Activated CD4-positive, alpha-beta T cell treated with anti-CD3 and anti-CD28 coated beads for 36 hours (primary cell): ENCODE data around the gene KIAA1614. TPM values are rescaled to one million over a fixed set of nuclear protein-coding genes. Genes with fewer than 3 reads are reported as not detected.

Experiments used
- ATAC-seq: fragments of 200-7000 bp; cut with Tn5 transposase; one replicate; pipeline ENCODE4 v1.10.0; 2021; ENCODE audit warnings: mild to moderate bottlenecking, moderate library complexity
- CTCF ChIA-PET: fragments of 350-600 bp; sonication (Branson Sonifier 250); formaldehyde crosslinking; loops from one replicate; lab custom pipeline; 2021; ENCODE audit warnings: antibody characterized with exemption; lab: Charles Lee
- POLR2A ChIA-PET: fragments of 350-600 bp; sonication (Branson Sonifier 250); formaldehyde crosslinking; loops from one replicate; lab custom pipeline; 2021; ENCODE audit warnings: antibody characterized with exemption, inconsistent platforms; lab: Charles Lee
- DNase-seq: peaks from one replicate; pipeline ENCODE4 v3.0.0-alpha.2; 2020
- H3K27ac Mint-ChIP-seq: one replicate; pipeline ENCODE4 v1.8.0; 2021; ENCODE audit warnings: mixed read lengths
- H3K27me3 Mint-ChIP-seq: one replicate; pipeline ENCODE4 v1.8.0; 2021; ENCODE audit warnings: mixed read lengths
- H3K36me3 Mint-ChIP-seq: one replicate; pipeline ENCODE4 v1.8.0; 2021; ENCODE audit warnings: low read depth, mixed read lengths
- H3K4me1 Mint-ChIP-seq: one replicate; pipeline ENCODE4 v1.8.0; 2021; ENCODE audit warnings: mixed read lengths
- H3K4me3 Mint-ChIP-seq: one replicate; pipeline ENCODE4 v1.8.0; 2021; ENCODE audit warnings: mild to moderate bottlenecking, moderate library complexity, mixed read lengths
- H3K9me3 Mint-ChIP-seq: one replicate; pipeline ENCODE4 v1.8.0; 2021; ENCODE audit warnings: low read depth, mixed read lengths
- intact Hi-C, 2 experiments: fragments of 100-400 bp; cut with DNase I in 1 of 2; cut with micrococcal nuclease in 1 of 2; formaldehyde crosslinking; loops; one replicate each; pipeline versions ENCODE4 v1.14.2 to v1.15.1; 2022 to 2024; cut with DNase I, micrococcal nuclease
- total RNA-seq, 2 experiments: library from RNA; stranded (reverse); gene quantifications; one replicate each; pipeline ENCODE4 v1.2.3, GENCODE V29; 2021

KIAA1614 gene
- total RNA-seq, 2 experiments from 2014 or later = 0.09 TPM; not detected in 1

- no peak for ATAC-seq
- Mint-ChIP-seq H3K9me3 (no peaks in the 10 kb centered on the region), H3K36me3 (no peaks in the 10 kb centered on the region), H3K27ac (no peak overlapping the region), H3K4me1 (no peaks in the 10 kb centered on the region), H3K27me3 (peaks cover 8% of the 10 kb centered on the region), H3K4me3 (no peak overlapping the region)
- intact Hi-C loops = no loop called here
- no peak for DNase-seq
- POLR2A ChIA-PET = no interaction called here
- CTCF ChIA-PET = no interaction called here
Observed at GRCh38 chr1:180919183-180919700, 6.5 kb downstream of the KIAA1614 start.

DNA sequence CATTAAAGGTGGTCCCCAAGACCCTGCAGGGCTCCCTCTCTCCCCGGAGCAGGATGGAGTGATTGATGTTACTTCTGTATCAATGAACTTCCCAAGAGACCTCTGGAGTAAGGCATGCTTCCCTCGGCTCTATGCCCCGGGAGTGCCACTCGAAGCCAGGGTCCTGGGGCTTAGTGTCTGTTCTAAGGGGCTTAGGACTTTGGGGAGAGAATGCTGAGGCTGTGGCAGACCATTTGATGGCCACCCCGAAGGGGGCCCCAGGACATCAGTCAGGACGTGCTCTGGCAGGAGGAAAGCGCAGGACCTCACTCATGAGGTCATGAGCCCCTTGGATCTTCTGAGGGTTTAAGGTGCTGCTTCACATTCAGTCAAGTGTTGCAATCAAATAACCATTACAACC, 7.5 kb downstream of the KIAA1614 start:
- Mint-ChIP-seq H3K36me3 (no peaks in the 10 kb centered on the region), H3K4me3 (no peak overlapping the region), H3K27ac (no peak overlapping the region), H3K27me3 (peaks cover 5% of the 10 kb centered on the region), H3K9me3 (no peaks in the 10 kb centered on the region), H3K4me1 (no peaks in the 10 kb centered on the region)
- DNase-seq = no peak
- intact Hi-C loops = no loop called here
- CTCF ChIA-PET = interaction anchor here (0.9 kb wide), 1 partner anchor 26 kb away, joined by 3 read pairs; no protein-coding TSS in a partner anchor
- POLR2A ChIA-PET = no interaction called here
- no peak for ATAC-seq

DNA sequence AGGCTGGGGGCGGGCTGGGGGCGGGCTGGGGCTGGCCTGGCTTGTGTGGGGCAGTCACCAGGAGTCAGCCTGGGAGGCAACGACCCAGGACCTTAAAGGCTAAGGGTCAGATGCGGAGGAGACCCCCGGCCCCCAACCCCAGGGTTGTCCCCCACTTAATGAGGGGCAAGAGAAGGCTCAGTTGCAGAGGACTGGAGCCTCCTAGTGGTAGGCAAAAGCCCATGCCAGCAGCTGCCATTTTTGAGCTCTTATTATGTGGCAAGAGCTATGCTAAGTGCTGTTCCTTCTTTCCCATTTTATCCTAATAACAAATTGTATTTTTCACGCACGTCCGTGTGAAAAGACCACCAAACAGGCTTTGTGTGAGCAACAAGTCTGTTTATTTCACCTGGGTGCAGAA, 8.0 kb downstream of the KIAA1614 start:
- H3K4me3 Mint-ChIP-seq = no peak overlapping the region
- ATAC-seq = no peak
- no peaks in the 10 kb centered on the region for H3K27me3 Mint-ChIP-seq
- no peaks in the 10 kb centered on the region for H3K9me3 Mint-ChIP-seq
- intact Hi-C loops = no loop called here
- no peaks in the 10 kb centered on the region for H3K36me3 Mint-ChIP-seq
- POLR2A ChIA-PET = no interaction called here
- CTCF ChIA-PET = interaction anchor here (0.9 kb wide), 1 partner anchor 27 kb away, joined by 3 read pairs; no protein-coding TSS in a partner anchor
- DNase-seq = no peak
- no peaks in the 10 kb centered on the region for H3K4me1 Mint-ChIP-seq
- no peak overlapping the region for H3K27ac Mint-ChIP-seq

DNA sequence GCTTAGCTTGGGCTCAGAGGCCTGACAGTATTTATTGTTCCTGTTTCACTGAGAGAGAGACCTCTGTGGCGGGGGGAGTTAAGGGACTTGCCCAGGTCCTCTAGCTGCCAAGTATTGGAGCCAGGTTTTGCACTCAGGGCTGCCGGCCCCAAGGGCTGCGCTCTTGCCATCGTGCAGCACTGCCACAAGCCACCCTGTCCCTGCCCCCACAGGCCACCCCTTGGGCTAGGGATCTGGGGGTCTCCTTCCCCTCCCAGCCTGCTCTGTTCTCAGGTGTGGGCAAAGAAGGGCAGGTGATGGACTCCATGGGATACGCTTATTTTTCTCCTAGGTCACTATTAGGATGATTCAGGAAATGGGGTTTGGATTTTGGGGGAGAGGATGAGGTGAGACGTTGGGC, 8.7 kb downstream of the KIAA1614 start:
- Mint-ChIP-seq H3K27ac (no peak overlapping the region), H3K4me1 (no peaks in the 10 kb centered on the region), H3K9me3 (no peaks in the 10 kb centered on the region), H3K27me3 (no peaks in the 10 kb centered on the region), H3K4me3 (no peak overlapping the region), H3K36me3 (no peaks in the 10 kb centered on the region)
- no peak for DNase-seq
- intact Hi-C loops = no loop called here
- no peak for ATAC-seq
- ChIA-PET POLR2A (no interaction called here), CTCF (interaction anchor here (0.7 to 0.9 kb wide), 2 partner anchors 27 to 499 kb away, joined by 3 read pairs; no protein-coding TSS in a partner anchor)

- POLR2A ChIA-PET = no interaction called here
- H3K9me3 Mint-ChIP-seq = no peaks in the 10 kb centered on the region
- DNase-seq (no peak), ATAC-seq (no peak)
- CTCF ChIA-PET = interaction anchor here (0.7 to 1.0 kb wide), 4 partner anchors 16 to 498 kb away, joined by 3 read pairs; no protein-coding TSS in a partner anchor
- no peaks in the 10 kb centered on the region for H3K27me3 Mint-ChIP-seq
- no peaks in the 10 kb centered on the region for H3K36me3 Mint-ChIP-seq
- no peaks in the 10 kb centered on the region for H3K4me1 Mint-ChIP-seq
- H3K4me3 Mint-ChIP-seq = no peak overlapping the region
- H3K27ac Mint-ChIP-seq = no peak overlapping the region
- intact Hi-C loops = no loop called here
Observed at GRCh38 chr1:180921891-180922630, 9.4 kb downstream of the KIAA1614 start.

DNA sequence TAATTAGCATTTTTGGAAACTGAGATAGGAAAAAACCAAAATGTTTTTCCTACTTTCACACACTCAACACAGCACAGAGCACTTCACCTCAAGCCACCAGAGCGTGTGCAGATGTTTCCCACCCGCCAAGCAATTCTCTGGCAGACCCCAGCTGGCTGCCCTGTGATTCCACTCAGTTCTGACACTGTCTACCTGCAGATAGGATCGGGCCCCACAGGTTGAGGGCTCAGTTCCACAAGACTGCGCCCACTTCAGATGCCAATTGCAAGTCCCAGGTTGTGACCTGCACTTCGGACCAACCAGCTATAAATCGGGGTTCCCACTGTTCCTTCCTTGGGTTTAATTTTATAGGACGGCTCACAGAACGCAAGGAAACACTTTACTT, 9.9 kb downstream of the KIAA1614 start:
- Mint-ChIP-seq H3K4me1 (no peaks in the 10 kb centered on the region), H3K9me3 (no peaks in the 10 kb centered on the region), H3K4me3 (no peak overlapping the region), H3K27ac (no peak overlapping the region), H3K36me3 (no peaks in the 10 kb centered on the region), H3K27me3 (no peaks in the 10 kb centered on the region)
- POLR2A ChIA-PET = no interaction called here
- CTCF ChIA-PET = interaction anchor here (0.7 to 1.0 kb wide), 3 partner anchors 15 to 121 kb away, joined by 3 read pairs; no protein-coding TSS in a partner anchor
- ATAC-seq (no peak), DNase-seq (no peak)
- intact Hi-C loops = no loop called here

DNA sequence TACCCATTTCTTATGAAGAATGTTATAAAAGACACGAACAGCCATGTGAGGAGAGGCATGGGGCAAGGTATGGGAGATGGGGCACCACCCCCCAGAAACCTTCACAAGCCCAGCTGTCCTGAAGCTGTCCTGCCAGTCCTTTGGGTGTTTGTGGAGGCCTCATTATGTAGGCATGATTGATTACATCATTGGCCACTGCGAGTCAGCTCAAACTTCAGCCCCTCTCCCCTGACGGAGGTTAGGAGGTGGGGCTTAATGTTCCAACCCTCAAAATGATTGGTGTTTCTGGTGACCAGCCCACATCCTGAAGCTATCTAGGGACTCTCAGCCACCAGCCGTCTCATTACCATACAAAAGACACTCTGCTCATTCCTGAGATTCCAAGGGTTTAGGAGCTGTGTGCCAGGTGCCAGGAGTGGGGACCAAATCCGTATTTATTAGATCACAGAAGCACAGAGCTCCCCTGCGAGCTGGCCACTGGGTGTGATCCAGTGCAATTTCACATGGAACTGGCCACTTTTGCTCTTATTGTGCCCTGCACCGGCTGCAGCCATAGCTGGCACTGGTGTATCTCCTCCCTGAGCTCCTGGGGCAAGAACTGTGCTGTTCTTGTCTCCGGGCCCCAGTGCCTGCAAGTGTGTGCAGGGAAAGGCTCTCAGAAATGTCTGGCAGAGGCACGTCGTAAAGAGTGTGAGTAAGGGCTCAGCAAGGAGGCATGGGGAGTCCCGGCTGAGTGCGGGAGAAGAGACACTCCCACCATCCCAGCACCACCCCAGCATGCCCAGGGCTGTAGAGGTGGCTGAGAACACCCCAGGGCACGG, 10.5 kb downstream of the KIAA1614 start:
- ChIA-PET CTCF (interaction anchor here (0.6 to 1.0 kb wide), 6 partner anchors 12 to 167 kb away, joined by 3 to 4 read pairs (median 3); no protein-coding TSS in a partner anchor), POLR2A (no interaction called here)
- Mint-ChIP-seq H3K4me1 (no peaks in the 10 kb centered on the region), H3K36me3 (no peaks in the 10 kb centered on the region), H3K27ac (no peak overlapping the region), H3K4me3 (no peak overlapping the region), H3K27me3 (no peaks in the 10 kb centered on the region), H3K9me3 (no peaks in the 10 kb centered on the region)
- intact Hi-C loops = no loop called here
- DNase-seq (no peak), ATAC-seq (no peak)

DNA sequence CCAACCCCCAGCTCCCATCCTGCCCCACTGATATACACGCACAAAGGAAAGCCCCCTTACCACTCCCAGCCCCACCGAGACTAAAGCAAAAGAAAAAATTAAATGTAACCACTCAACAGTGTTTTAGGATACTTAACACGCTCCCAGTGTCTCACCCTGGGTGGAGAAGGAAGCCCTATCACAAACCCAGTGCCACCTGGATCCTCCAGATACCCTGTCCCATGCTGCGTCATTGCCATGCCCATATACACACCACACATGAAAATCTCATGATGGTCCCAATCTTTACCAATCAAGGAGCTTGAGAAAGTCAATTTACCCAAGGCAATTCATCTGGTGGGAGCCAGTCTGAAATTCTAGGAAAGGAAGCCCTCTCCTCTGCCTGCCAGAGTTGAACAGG, 11.2 kb downstream of the KIAA1614 start:
- no peaks in the 10 kb centered on the region for H3K27me3 Mint-ChIP-seq
- H3K4me3 Mint-ChIP-seq = no peak overlapping the region
- ChIA-PET CTCF (interaction anchor here (0.6 kb wide), 1 partner anchor 167 kb away, joined by 3 read pairs; no protein-coding TSS in a partner anchor), POLR2A (no interaction called here)
- H3K27ac Mint-ChIP-seq = no peak overlapping the region
- H3K4me1 Mint-ChIP-seq = no peaks in the 10 kb centered on the region
- no peak for DNase-seq
- intact Hi-C loops = no loop called here
- ATAC-seq = no peak
- no peaks in the 10 kb centered on the region for H3K36me3 Mint-ChIP-seq
- no peaks in the 10 kb centered on the region for H3K9me3 Mint-ChIP-seq

DNA sequence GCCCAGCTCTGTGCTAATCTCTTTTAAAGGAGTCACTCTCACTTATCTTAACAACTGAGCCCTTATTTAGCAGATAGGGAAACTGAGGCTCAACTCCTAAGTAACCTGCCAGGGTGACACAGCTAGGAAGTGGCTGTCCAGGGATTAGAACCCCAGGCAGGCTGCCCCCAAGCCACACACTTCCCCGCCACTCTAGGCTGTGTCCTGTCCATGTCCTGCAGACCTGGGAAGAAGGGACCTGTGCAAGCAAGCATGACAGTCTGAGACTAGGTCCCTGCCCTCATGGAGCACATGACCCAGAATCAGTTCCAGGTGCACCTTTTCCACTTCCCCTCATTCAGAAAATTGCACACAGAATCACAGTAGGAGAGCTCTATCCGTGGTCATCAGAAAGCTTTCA, 12.2 kb downstream of the KIAA1614 start:
- CTCF ChIA-PET = interaction anchor here (0.6 to 1.6 kb wide), 4 partner anchors 16 to 241 kb away, joined by 3 to 5 read pairs (median 4); no protein-coding TSS in a partner anchor
- no peaks in the 10 kb centered on the region for H3K9me3 Mint-ChIP-seq
- H3K27ac Mint-ChIP-seq = no peak overlapping the region
- DNase-seq (no peak), ATAC-seq (no peak)
- H3K4me1 Mint-ChIP-seq = no peaks in the 10 kb centered on the region
- H3K36me3 Mint-ChIP-seq = no peaks in the 10 kb centered on the region
- H3K4me3 Mint-ChIP-seq = no peak overlapping the region
- intact Hi-C loops = no loop called here
- POLR2A ChIA-PET = no interaction called here
- no peaks in the 10 kb centered on the region for H3K27me3 Mint-ChIP-seq

DNA sequence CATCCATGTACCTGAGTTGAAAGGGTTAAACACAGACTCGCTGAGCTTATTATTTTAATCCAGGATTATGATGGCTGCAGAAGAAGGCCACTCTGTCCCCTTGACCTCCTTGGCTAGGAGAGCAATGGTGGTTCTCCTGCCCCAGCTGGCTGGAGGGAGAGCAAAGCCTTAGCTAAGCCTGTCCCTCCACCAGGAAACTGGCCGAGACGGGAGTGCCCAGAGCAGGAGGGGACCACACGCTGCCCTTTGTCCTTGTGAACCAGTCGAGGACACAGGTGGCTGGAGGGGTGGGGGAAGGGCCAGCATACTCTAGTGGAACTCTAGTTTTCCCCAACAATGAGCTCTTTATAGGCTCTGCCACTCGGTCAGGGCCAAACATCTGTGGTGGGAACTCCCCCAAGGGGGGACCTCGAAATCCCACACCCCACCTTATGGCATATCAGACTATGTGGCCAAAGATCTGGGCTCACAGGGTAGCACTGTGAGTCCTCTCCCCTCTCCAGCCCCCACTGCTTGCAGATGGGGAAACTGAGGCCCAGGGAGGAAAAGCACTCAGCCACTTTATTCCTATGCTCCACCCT, 12.9 kb downstream of the KIAA1614 start:
- H3K36me3 Mint-ChIP-seq = no peaks in the 10 kb centered on the region
- H3K4me1 Mint-ChIP-seq = no peaks in the 10 kb centered on the region
- ATAC-seq (no peak), DNase-seq (no peak)
- ChIA-PET POLR2A (no interaction called here), CTCF (interaction anchor here (0.7 to 1.6 kb wide), 4 partner anchors 16 to 241 kb away, joined by 3 to 5 read pairs (median 4); no protein-coding TSS in a partner anchor)
- no peaks in the 10 kb centered on the region for H3K9me3 Mint-ChIP-seq
- H3K4me3 Mint-ChIP-seq = no peak overlapping the region
- no peaks in the 10 kb centered on the region for H3K27me3 Mint-ChIP-seq
- intact Hi-C loops = no loop called here
- H3K27ac Mint-ChIP-seq = no peak overlapping the region
